ENCODE data around the gene SH3PXD2A.

GRCh38 chr10:103635580-103635979 lies 219.8 kb downstream of the SH3PXD2A start:
- TF ChIP-seq POLR2A (IDR thresholded peaks at IDR 0.05): no peak
- TF ChIP-seq, protein P1, sequence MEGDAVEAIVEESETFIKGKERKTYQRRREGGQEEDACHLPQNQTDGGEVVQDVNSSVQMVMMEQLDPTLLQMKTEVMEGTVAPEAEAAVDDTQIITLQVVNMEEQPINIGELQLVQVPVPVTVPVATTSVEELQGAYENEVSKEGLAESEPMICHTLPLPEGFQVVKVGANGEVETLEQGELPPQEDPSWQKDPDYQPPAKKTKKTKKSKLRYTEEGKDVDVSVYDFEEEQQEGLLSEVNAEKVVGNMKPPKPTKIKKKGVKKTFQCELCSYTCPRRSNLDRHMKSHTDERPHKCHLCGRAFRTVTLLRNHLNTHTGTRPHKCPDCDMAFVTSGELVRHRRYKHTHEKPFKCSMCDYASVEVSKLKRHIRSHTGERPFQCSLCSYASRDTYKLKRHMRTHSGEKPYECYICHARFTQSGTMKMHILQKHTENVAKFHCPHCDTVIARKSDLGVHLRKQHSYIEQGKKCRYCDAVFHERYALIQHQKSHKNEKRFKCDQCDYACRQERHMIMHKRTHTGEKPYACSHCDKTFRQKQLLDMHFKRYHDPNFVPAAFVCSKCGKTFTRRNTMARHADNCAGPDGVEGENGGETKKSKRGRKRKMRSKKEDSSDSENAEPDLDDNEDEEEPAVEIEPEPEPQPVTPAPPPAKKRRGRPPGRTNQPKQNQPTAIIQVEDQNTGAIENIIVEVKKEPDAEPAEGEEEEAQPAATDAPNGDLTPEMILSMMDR (IDR thresholded peaks at IDR 0.05): no peak
